ENCODE data around the gene ABHD16B.
A peak's percentile ranks its signal among the peaks of the same experiment; 100 is the strongest.

ABHD16B gene

DNA sequence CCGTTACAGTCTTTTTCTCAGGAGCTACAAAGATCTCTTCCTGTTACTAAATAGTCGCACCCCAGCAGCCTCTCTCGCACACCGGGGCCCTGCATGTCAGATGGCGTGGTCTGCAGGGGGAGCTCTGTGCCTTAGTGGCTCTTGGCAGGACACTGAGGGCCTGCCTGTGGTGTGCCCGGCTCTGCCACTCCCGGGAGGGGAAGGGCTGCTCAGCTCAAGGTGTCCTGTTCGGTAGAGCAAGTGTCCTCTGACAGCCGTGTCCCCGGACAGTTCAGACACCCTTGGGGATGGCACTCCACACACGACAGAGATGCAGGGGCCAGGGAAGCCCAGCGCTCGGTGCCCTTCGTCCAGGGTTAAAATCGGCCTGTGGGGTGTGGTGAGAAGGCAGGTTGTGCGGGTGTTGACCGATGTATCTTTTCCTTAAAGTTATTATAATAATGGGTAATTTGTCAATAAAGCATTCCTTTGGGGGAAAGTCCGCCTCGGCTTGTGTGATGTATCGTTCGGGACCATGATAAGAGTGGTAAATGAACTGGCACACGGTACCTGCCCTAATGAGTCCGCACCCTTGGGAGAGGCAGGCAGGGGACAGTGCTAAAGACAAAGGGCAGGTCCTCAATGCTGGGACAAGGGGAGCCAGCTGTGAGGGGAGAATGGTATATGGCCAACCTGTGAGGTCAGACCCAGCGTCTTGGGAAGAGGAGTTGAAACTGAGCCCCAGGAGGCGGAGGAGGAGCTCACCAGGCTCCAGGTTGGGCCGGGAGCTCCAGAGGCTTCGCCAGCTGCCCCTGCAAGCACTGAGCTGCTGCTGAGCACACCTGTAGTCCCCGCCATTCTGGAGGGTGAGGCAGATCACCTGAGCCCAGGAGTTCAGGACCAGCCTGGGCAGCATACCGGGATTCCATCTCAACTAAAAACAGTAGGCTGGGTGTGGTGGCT is 30.0 kb downstream of the ABHD16B start:
- peaks cover 12% of the 10 kb centered on the region for H4K20me1 ChIP-seq (ENCODE audit: insufficient read depth, low read length)
- H3K79me2 ChIP-seq (ENCODE audit: low read length) = peaks cover 11% of the 10 kb centered on the region
- no peaks in the 10 kb centered on the region for H3K27me3 ChIP-seq (ENCODE audit: low read depth, low read length)
- no peak overlapping the region for H3K9ac ChIP-seq (ENCODE audit: low read length)
- no peak overlapping the region for H3K4me2 ChIP-seq (ENCODE audit: low read length)
- H2AFZ ChIP-seq (ENCODE audit: low read depth, low read length) = no peak overlapping the region
- H3K4me3 ChIP-seq (ENCODE audit: low read length) = no peak overlapping the region
- H3K9me3 ChIP-seq (ENCODE audit: insufficient read depth, low read length) = no peaks in the 10 kb centered on the region
- peaks cover 3% of the 10 kb centered on the region for H3K4me1 ChIP-seq (ENCODE audit: low read length)
- no peak overlapping the region for H3K27ac ChIP-seq (ENCODE audit: low read length)
- peaks cover 12% of the 10 kb centered on the region for H3K36me3 ChIP-seq (replicated peaks; ENCODE audit: low read depth, low read length)
- TF ChIP-seq, protein P1, sequence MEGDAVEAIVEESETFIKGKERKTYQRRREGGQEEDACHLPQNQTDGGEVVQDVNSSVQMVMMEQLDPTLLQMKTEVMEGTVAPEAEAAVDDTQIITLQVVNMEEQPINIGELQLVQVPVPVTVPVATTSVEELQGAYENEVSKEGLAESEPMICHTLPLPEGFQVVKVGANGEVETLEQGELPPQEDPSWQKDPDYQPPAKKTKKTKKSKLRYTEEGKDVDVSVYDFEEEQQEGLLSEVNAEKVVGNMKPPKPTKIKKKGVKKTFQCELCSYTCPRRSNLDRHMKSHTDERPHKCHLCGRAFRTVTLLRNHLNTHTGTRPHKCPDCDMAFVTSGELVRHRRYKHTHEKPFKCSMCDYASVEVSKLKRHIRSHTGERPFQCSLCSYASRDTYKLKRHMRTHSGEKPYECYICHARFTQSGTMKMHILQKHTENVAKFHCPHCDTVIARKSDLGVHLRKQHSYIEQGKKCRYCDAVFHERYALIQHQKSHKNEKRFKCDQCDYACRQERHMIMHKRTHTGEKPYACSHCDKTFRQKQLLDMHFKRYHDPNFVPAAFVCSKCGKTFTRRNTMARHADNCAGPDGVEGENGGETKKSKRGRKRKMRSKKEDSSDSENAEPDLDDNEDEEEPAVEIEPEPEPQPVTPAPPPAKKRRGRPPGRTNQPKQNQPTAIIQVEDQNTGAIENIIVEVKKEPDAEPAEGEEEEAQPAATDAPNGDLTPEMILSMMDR (IDR thresholded peaks at IDR 0.05; ENCODE audit: low read depth, low read length) = no peak
- TF ChIP-seq EZH2phosphoT487 (IDR thresholded peaks at IDR 0.05; ENCODE audit: low read depth) = no peak

DNA sequence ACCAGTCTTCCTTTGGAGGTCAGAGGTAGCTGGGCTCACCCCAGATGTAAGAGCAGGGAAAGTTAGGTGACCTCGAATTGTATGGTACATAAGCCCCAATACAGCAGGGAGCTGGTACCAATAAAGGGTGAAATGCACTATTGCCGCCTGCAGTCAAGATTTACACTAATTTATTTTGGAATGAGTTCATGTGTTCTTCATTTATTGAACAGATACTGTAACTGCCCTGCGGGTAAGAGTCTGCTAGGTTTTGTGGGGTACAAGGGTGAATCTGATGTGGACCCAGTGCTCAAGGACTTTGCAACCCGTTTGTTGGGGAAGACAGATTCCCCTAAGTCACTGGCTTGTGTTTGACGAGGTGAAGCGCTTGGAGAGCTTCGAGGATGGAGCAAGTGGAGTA is 31.1 kb downstream of the ABHD16B start:
- peaks cover 8% of the 10 kb centered on the region for H3K4me1 ChIP-seq (ENCODE audit: low read length)
- peaks cover 21% of the 10 kb centered on the region for H4K20me1 ChIP-seq (ENCODE audit: insufficient read depth, low read length)
- H3K4me2 ChIP-seq (ENCODE audit: low read length) = no peak overlapping the region
- H3K27me3 ChIP-seq (ENCODE audit: low read depth, low read length) = no peaks in the 10 kb centered on the region
- H3K4me3 ChIP-seq (ENCODE audit: low read length) = no peak overlapping the region
- peaks cover 14% of the 10 kb centered on the region for H3K36me3 ChIP-seq (replicated peaks; ENCODE audit: low read depth, low read length)
- TF ChIP-seq, protein P1 (IDR thresholded peaks at IDR 0.05; ENCODE audit: low read depth, low read length) = no peak
- TF ChIP-seq EZH2phosphoT487 (IDR thresholded peaks at IDR 0.05; ENCODE audit: low read depth) = no peak
- H3K79me2 ChIP-seq (ENCODE audit: low read length) = peaks cover 21% of the 10 kb centered on the region
- H3K27ac ChIP-seq (ENCODE audit: low read length) = no peak overlapping the region
- no peaks in the 10 kb centered on the region for H3K9me3 ChIP-seq (ENCODE audit: insufficient read depth, low read length)
- H3K9ac ChIP-seq (ENCODE audit: low read length) = no peak overlapping the region
- H2AFZ ChIP-seq (ENCODE audit: low read depth, low read length) = no peak overlapping the region

DNA sequence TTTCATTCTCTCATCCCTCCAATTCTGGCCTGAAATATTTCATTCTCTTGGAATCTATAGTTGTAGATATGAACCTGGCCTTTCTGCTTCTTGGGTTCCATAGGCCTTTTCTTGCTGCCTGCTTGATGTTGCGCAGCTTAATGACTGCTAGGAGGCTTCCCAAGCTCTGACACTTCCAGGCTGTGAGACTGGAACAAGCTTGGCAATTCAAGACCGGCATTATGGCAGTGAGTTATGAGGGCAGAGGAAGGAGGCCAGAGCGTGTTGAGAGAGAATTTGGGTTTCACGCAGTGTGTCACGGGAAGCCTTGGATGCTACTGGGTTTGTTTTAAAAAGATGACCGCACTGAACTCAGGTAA is 32.7 kb downstream of the ABHD16B start:
- no peak overlapping the region for H3K4me3 ChIP-seq (ENCODE audit: low read length)
- H3K27ac ChIP-seq (ENCODE audit: low read length) = no peak overlapping the region
- H3K27me3 ChIP-seq (ENCODE audit: low read depth, low read length) = no peaks in the 10 kb centered on the region
- H3K9ac ChIP-seq (ENCODE audit: low read length) = no peak overlapping the region
- peaks cover 8% of the 10 kb centered on the region for H3K4me1 ChIP-seq (ENCODE audit: low read length)
- TF ChIP-seq, protein P1 (IDR thresholded peaks at IDR 0.05; ENCODE audit: low read depth, low read length) = no peak
- TF ChIP-seq EZH2phosphoT487 (IDR thresholded peaks at IDR 0.05; ENCODE audit: low read depth) = no peak
- H2AFZ ChIP-seq (ENCODE audit: low read depth, low read length) = no peak overlapping the region
- H3K79me2 ChIP-seq (ENCODE audit: low read length) = peaks cover 37% of the 10 kb centered on the region
- no peak overlapping the region for H3K4me2 ChIP-seq (ENCODE audit: low read length)
- no peaks in the 10 kb centered on the region for H3K9me3 ChIP-seq (ENCODE audit: insufficient read depth, low read length)
- peaks cover 19% of the 10 kb centered on the region for H3K36me3 ChIP-seq (replicated peaks; ENCODE audit: low read depth, low read length)
- peaks cover 34% of the 10 kb centered on the region for H4K20me1 ChIP-seq (ENCODE audit: insufficient read depth, low read length)

DNA sequence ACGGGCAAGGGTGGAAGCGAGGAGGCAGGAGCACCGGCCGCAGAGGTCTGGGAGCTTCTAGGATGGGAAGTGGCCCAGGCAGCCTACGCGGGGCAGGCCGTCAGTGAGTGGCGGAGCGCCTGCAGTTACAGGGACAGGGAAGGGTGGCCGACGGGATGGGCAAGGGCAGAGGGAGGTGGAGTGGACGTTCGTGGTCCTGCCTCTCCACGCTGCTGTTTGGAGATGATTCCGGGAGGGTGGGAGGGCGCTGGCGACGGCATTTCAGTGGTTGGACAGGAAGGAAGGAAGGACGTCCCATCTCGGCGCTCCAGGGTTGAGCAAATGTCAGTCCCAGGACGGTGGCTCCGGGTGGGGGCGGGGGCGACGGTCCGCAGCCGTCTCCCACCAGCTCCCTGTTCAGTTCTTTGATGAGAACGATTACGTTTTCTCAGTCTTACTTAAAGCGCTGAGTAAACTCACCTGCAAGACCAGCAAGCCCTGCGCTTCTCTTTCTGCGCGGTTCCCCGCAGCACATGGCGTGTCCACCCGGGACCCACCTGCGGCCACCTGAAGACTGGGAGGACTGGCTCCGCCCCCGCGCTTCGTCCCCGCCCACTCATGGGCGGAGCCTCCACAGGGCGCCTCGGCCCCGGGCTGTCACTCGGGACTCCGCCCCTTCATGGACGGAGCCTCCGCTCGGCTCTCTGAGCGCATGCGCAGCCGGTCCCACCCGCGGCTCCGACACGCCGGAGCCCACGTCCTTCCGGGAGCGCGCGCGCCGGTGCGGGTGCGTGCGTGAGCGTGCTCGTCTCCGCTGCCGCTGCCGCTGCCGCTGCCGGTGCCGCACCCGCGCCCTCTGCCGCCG is 33.3 kb downstream of the ABHD16B start, which contains the start of gene DNAJC5:
DNAJC5 (plus strand) TSS at position 769 of the 844 bp plus-strand sequence. CDS start 33,220 bp downstream, outside the sequence.
- Histone ChIP-seq H4K20me1 (ENCODE audit: insufficient read depth, low read length) (peaks cover 34% of the 10 kb centered on the region), H3K4me2 (ENCODE audit: low read length) (peak within 1 kb of the TSS; percentile 88), H3K36me3 (replicated peaks; ENCODE audit: low read depth, low read length) (peaks cover 19% of the 10 kb centered on the region), H3K27ac (ENCODE audit: low read length) (peak within 1 kb of the TSS; percentile 67), H3K4me1 (ENCODE audit: low read length) (peaks cover 8% of the 10 kb centered on the region), H3K4me3 (ENCODE audit: low read length) (peak within 1 kb of the TSS; percentile 98), H2AFZ (ENCODE audit: low read depth, low read length) (no peak within 1 kb of the TSS), H3K79me2 (ENCODE audit: low read length) (peaks cover 43% of the 10 kb centered on the region), H3K9ac (ENCODE audit: low read length) (peak within 1 kb of the TSS; percentile 96), H3K9me3 (ENCODE audit: insufficient read depth, low read length) (no peaks in the 10 kb centered on the region), H3K27me3 (ENCODE audit: low read depth, low read length) (no peaks in the 10 kb centered on the region)
- TF ChIP-seq EZH2phosphoT487 (IDR thresholded peaks at IDR 0.05; ENCODE audit: low read depth) = no peak
- TF ChIP-seq, protein P1 (IDR thresholded peaks at IDR 0.05; ENCODE audit: low read depth, low read length) = no peak
